Activated CD4-positive, alpha-beta memory T cell treated with anti-CD3 and anti-CD28 coated beads, Interleukin-2, amount 10 ng/mL, durations not matched to agents 7 days and 5 days (primary cell): Measurements from ENCODE around the gene PC. TPM values are rescaled to one million over a fixed set of nuclear protein-coding genes. Genes with fewer than 3 reads are reported as not detected.

Experiments
- CTCF ChIA-PET: fragments of 350-600 bp; sonication (Branson Sonifier 250); formaldehyde crosslinking; loops from one replicate; lab custom pipeline; 2021; ENCODE audit warnings: antibody characterized with exemption, inconsistent platforms; lab: Charles Lee
- POLR2A ChIA-PET: fragments of 350-600 bp; sonication (Branson Sonifier 250); formaldehyde crosslinking; loops from one replicate; lab custom pipeline; 2021; ENCODE audit warnings: antibody characterized with exemption; lab: Charles Lee
- DNase-seq: peaks from one replicate; pipeline ENCODE4 v3.0.0-alpha.2; 2020
- H3K27ac Mint-ChIP-seq: one replicate; pipeline ENCODE4 v1.8.0; 2021; ENCODE audit warnings: mild to moderate bottlenecking, mixed read lengths
- H3K27me3 Mint-ChIP-seq: one replicate; pipeline ENCODE4 v1.8.0; 2021; ENCODE audit warnings: mixed read lengths
- H3K36me3 Mint-ChIP-seq: one replicate; pipeline ENCODE4 v1.8.0; 2021; ENCODE audit warnings: low read depth, mixed read lengths
- H3K4me1 Mint-ChIP-seq: one replicate; pipeline ENCODE4 v1.8.0; 2021; ENCODE audit warnings: mixed read lengths
- H3K4me3 Mint-ChIP-seq: one replicate; pipeline ENCODE4 v1.8.0; 2021; ENCODE audit warnings: mild to moderate bottlenecking, mixed read lengths
- H3K9me3 Mint-ChIP-seq: one replicate; pipeline ENCODE4 v1.8.0; 2021; ENCODE audit warnings: mixed read lengths
- total RNA-seq, 2 experiments: library from RNA; stranded (reverse); gene quantifications; one replicate each; pipeline ENCODE4 v1.2.3, GENCODE V29; 2021

Gene PC
- total RNA-seq, 2 experiments from 2014 or later, result 5.1 to 7.4 TPM

DNA sequence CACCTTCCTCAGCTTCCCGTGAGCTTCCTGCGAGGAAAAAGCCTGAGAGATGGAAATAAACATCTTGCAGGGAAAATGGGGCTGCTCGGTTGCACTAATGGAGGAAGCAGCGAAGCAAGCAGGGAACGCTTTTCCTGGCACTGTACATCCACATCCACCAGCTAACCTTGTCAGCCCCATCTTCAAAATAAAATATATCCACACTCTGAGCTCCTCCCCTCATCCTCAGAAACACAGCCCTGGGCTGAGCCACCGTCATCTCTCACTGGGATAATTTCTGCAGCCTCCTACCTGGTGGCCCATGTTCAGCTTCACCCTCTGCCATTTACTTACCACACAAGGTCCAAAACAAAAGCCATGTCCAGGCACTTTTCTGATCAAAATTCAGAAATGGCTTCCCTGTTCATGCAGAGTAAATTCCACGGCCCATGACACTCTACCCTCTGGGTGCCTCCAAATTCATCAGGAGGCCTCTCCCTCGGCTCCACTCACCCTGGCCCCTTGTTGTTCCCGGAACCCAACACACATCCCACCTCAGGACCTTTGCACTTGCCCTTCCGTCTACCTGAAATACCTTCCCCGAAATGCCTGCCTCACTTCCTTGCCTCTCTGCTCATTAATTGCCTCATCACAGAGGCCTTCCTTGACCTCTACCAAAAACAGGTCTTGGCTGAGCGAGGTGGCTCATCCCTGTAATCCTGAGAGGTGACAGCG lies 29.9 kb upstream of the PC start:
- Mint-ChIP-seq H3K27me3 (peaks cover 6% of the 10 kb centered on the region), H3K9me3 (no peaks in the 10 kb centered on the region), H3K4me3 (no peak overlapping the region), H3K4me1 (peaks cover 2% of the 10 kb centered on the region), H3K36me3 (no peaks in the 10 kb centered on the region), H3K27ac (no peak overlapping the region)
- ChIA-PET POLR2A (no interaction called here), CTCF (no interaction called here)
- no peak for DNase-seq

- no peak overlapping the region for H3K27ac Mint-ChIP-seq
- H3K4me3 Mint-ChIP-seq, result no peak overlapping the region
- H3K36me3 Mint-ChIP-seq, result no peaks in the 10 kb centered on the region
- H3K4me1 Mint-ChIP-seq, result peaks cover 2% of the 10 kb centered on the region
- peaks cover 11% of the 10 kb centered on the region for H3K27me3 Mint-ChIP-seq
- no peak for DNase-seq
- H3K9me3 Mint-ChIP-seq, result no peaks in the 10 kb centered on the region
- ChIA-PET POLR2A (no interaction called here), CTCF (no interaction called here)
Measured at GRCh38 chr11:66987158-66987620, 29.0 kb upstream of the PC start.

GRCh38 chr11:66986178-66986545 lies 28.0 kb upstream of the PC start:
- ChIA-PET CTCF (no interaction called here), POLR2A (no interaction called here)
- Mint-ChIP-seq H3K27ac (no peak overlapping the region), H3K27me3 (peaks cover 6% of the 10 kb centered on the region), H3K36me3 (no peaks in the 10 kb centered on the region), H3K4me1 (peaks cover 4% of the 10 kb centered on the region), H3K4me3 (no peak overlapping the region), H3K9me3 (no peaks in the 10 kb centered on the region)
- no peak for DNase-seq

GRCh38 chr11:66985508-66986177 lies 27.5 kb upstream of the PC start:
- peaks cover 4% of the 10 kb centered on the region for H3K4me1 Mint-ChIP-seq
- H3K27me3 Mint-ChIP-seq, result peaks cover 6% of the 10 kb centered on the region
- ChIA-PET POLR2A (no interaction called here), CTCF (no interaction called here)
- no peaks in the 10 kb centered on the region for H3K9me3 Mint-ChIP-seq
- DNase-seq, result no peak
- H3K27ac Mint-ChIP-seq, result no peak overlapping the region
- H3K4me3 Mint-ChIP-seq, result no peak overlapping the region
- no peaks in the 10 kb centered on the region for H3K36me3 Mint-ChIP-seq

GRCh38 chr11:66983275-66983924 lies 25.2 kb upstream of the PC start:
- DNase-seq, result no peak
- ChIA-PET POLR2A (no interaction called here), CTCF (no interaction called here)
- peaks cover 4% of the 10 kb centered on the region for H3K4me1 Mint-ChIP-seq
- peaks cover 6% of the 10 kb centered on the region for H3K27me3 Mint-ChIP-seq
- H3K36me3 Mint-ChIP-seq, result no peaks in the 10 kb centered on the region
- H3K27ac Mint-ChIP-seq, result no peak overlapping the region
- H3K9me3 Mint-ChIP-seq, result no peaks in the 10 kb centered on the region
- no peak overlapping the region for H3K4me3 Mint-ChIP-seq

GRCh38 chr11:66981976-66982578 lies 23.9 kb upstream of the PC start:
- ChIA-PET CTCF (no interaction called here), POLR2A (no interaction called here)
- no peak overlapping the region for H3K27ac Mint-ChIP-seq

GRCh38 chr11:66979336-66979980 lies 21.3 kb upstream of the PC start:
- no peak overlapping the region for H3K27ac Mint-ChIP-seq
- DNase-seq, result no peak
- no peak overlapping the region for H3K4me3 Mint-ChIP-seq
- peaks cover 6% of the 10 kb centered on the region for H3K27me3 Mint-ChIP-seq
- no peaks in the 10 kb centered on the region for H3K36me3 Mint-ChIP-seq
- POLR2A ChIA-PET, result no interaction called here
- peaks cover 2% of the 10 kb centered on the region for H3K9me3 Mint-ChIP-seq
- CTCF ChIA-PET, result no interaction called here
- H3K4me1 Mint-ChIP-seq, result peaks cover 2% of the 10 kb centered on the region

More at GRCh38 chr11:66981976-66982578, 23.9 kb upstream of the PC start:
- H3K27me3 Mint-ChIP-seq, result peaks cover 6% of the 10 kb centered on the region
- H3K4me1 Mint-ChIP-seq, result peaks cover 2% of the 10 kb centered on the region
- H3K9me3 Mint-ChIP-seq, result peaks cover 2% of the 10 kb centered on the region
- DNase-seq, result no peak
- no peak overlapping the region for H3K4me3 Mint-ChIP-seq
- H3K36me3 Mint-ChIP-seq, result no peaks in the 10 kb centered on the region

DNA sequence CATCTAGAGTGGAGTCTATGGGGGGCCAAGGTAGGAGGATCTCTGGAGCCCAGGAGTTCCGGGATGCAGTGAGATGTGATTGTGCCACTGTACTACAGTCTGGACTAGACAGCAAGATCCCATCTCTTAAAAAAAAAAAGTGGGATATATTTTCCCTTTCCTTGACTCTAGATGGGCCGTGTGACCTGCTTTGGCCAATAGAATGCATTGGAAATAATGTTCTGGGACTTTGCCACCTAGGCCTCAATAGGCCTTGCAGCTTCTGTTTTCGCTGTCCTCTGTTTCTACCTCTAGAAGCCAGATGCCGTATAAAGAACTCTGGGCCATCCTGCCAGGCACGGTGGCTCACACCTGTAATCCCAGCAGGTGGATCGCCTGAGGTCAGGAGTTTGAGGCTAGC lies 20.5 kb upstream of the PC start:
- ChIA-PET POLR2A (no interaction called here), CTCF (no interaction called here)
- H3K4me1 Mint-ChIP-seq, result peaks cover 2% of the 10 kb centered on the region
- no peak overlapping the region for H3K27ac Mint-ChIP-seq
- no peak for DNase-seq
- peaks cover 2% of the 10 kb centered on the region for H3K9me3 Mint-ChIP-seq
- no peak overlapping the region for H3K4me3 Mint-ChIP-seq
- no peaks in the 10 kb centered on the region for H3K36me3 Mint-ChIP-seq
- H3K27me3 Mint-ChIP-seq, result peaks cover 6% of the 10 kb centered on the region

DNA sequence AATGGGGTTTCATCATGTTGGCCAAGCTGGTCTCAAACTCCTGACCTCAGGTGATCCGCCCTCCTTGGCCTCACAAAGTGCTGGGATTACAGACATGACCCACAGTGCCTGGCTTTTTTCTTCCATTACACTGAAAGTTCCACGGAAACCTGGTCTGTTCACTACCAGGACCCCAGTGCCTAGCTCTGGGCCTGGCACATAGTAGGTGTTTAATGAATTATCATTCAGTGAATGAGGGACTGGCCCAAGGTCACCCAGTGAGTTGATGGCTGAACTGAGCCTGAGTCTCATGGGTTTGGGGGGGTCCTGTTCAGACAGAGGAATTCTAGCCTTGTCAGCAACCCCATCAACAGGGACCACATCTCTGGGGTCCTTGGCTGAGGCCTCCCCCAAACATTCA lies 20.0 kb upstream of the PC start:
- H3K27ac Mint-ChIP-seq, result no peak overlapping the region
- CTCF ChIA-PET, result no interaction called here
- H3K27me3 Mint-ChIP-seq, result peaks cover 6% of the 10 kb centered on the region
- peaks cover 2% of the 10 kb centered on the region for H3K4me1 Mint-ChIP-seq
- peaks cover 2% of the 10 kb centered on the region for H3K9me3 Mint-ChIP-seq
- POLR2A ChIA-PET, result no interaction called here
- DNase-seq, result no peak
- no peaks in the 10 kb centered on the region for H3K36me3 Mint-ChIP-seq
- H3K4me3 Mint-ChIP-seq, result no peak overlapping the region

GRCh38 chr11:66976925-66977324 lies 18.7 kb upstream of the PC start:
- Mint-ChIP-seq H3K9me3 (peaks cover 2% of the 10 kb centered on the region), H3K4me3 (no peak overlapping the region), H3K36me3 (no peaks in the 10 kb centered on the region), H3K27me3 (peaks cover 1% of the 10 kb centered on the region), H3K27ac (no peak overlapping the region), H3K4me1 (peaks cover under 1% of the 10 kb centered on the region)
- ChIA-PET POLR2A (interaction anchor here (1.3 to 1.9 kb wide), 2 partner anchors 18 to 134 kb away, joined by 3 to 5 read pairs; no protein-coding TSS in a partner anchor), CTCF (no interaction called here)
- DNase-seq, result no peak

- H3K9me3 Mint-ChIP-seq, result peaks cover 2% of the 10 kb centered on the region
- ChIA-PET POLR2A (interaction anchor here (1.3 to 1.9 kb wide), 2 partner anchors 17 to 134 kb away, joined by 3 to 5 read pairs; no protein-coding TSS in a partner anchor), CTCF (interaction anchor here (1.0 kb wide), 1 partner anchor 280 kb away, joined by 3 read pairs; no protein-coding TSS in a partner anchor)
- no peak overlapping the region for H3K4me3 Mint-ChIP-seq
- H3K27ac Mint-ChIP-seq, result no peak overlapping the region
- H3K4me1 Mint-ChIP-seq, result peaks cover 3% of the 10 kb centered on the region
- no peaks in the 10 kb centered on the region for H3K36me3 Mint-ChIP-seq
- DNase-seq, result no peak
- H3K27me3 Mint-ChIP-seq, result peaks cover 1% of the 10 kb centered on the region
Measured at GRCh38 chr11:66976028-66976467, 17.9 kb upstream of the PC start.

GRCh38 chr11:66975405-66976027 lies 17.3 kb upstream of the PC start:
- Mint-ChIP-seq H3K9me3 (peaks cover 2% of the 10 kb centered on the region), H3K27ac (no peak overlapping the region)
- CTCF ChIA-PET, result interaction anchor here (1.0 kb wide), 1 partner anchor 280 kb away, joined by 3 read pairs; no protein-coding TSS in a partner anchor

More at GRCh38 chr11:66975405-66976027, 17.3 kb upstream of the PC start:
- no peak for DNase-seq
- POLR2A ChIA-PET, result interaction anchor here (1.3 to 1.9 kb wide), 2 partner anchors 16 to 133 kb away, joined by 3 to 5 read pairs; no protein-coding TSS in a partner anchor
- Mint-ChIP-seq H3K36me3 (no peaks in the 10 kb centered on the region), H3K4me3 (no peak overlapping the region), H3K27me3 (peaks cover 1% of the 10 kb centered on the region), H3K4me1 (peaks cover 8% of the 10 kb centered on the region)
